Endothelial cell of umbilical vein (primary cell): ENCODE results near the gene ZAR1. TPM values are rescaled to one million over a fixed set of nuclear protein-coding genes. Genes with fewer than 3 reads are reported as not detected.

Source experiments
- BruUV-seq: library from RNA; stranded (reverse); fragments of 400-500 nt; replicated peaks from 2 replicates; lab custom pipeline; 2021; lab: Mats Ljungman, UMichigan
- CTCF ChIA-PET: fragments of 300-600, 350-600 bp; sonication (Branson Sonifier 250); formaldehyde crosslinking; loops from one replicate; lab custom pipeline; 2021; ENCODE audit warnings: antibody characterized with exemption, inconsistent platforms; lab: Charles Lee
- POLR2A ChIA-PET: fragments of 300-600, 350-600 bp; sonication (Branson Sonifier 250); formaldehyde crosslinking; loops from one replicate; lab custom pipeline; 2021; ENCODE audit warnings: antibody characterized with exemption, inconsistent platforms; lab: Charles Lee
- DNase-seq: peaks from one replicate; pipeline ENCODE4 v3.0.0-alpha.2; 2011; ENCODE audit warnings: low read depth, low spot score
- FAIRE-seq: peaks from 2 replicates; lab custom pipeline; 2011; peaks lifted over from hg19 to GRCh38; lab: Jason Lieb, UNC
- H2AFZ ChIP-seq: 2 replicates; pipeline ENCODE4 v1.6.0; 2012; ENCODE audit warnings: low read depth, low read length, control low read depth, inconsistent platforms
- H3K27ac ChIP-seq: 2 replicates; pipeline ENCODE4 v1.5.1; 2011; ENCODE audit warnings: low read depth, mild to moderate bottlenecking, control low read depth, low read length, moderate library complexity; ENCODE audit not compliant: insufficient read depth
- H3K27me3 ChIP-seq, 2 experiments: 2 replicates each; pipeline versions ENCODE4 v1.6.0 to v1.6.1; 2011; ENCODE audit warnings: low read length in 2 of 2, mixed read lengths in 1 of 2; ENCODE audit not compliant: control insufficient read depth in 2 of 2, insufficient read depth in 2 of 2
- H3K36me3 ChIP-seq, 2 experiments: 2 replicates in 1 of 2; 3 replicates in 1 of 2; pipeline ENCODE4 v1.5.1; 2011; ENCODE audit warnings: low read length in 2 of 2, mild to moderate bottlenecking in 1 of 2, moderate library complexity in 1 of 2; ENCODE audit not compliant: control insufficient read depth in 2 of 2, insufficient read depth in 2 of 2; ENCODE audit errors: extremely low read depth in 1 of 2
- H3K4me1 ChIP-seq: 3 replicates; pipeline ENCODE4 v1.5.1; 2011; ENCODE audit warnings: mild to moderate bottlenecking, low read length; ENCODE audit not compliant: control insufficient read depth, insufficient read depth; ENCODE audit errors: extremely low read depth
- H3K4me2 ChIP-seq: 2 replicates; pipeline ENCODE4 v1.6.1; 2011; ENCODE audit warnings: low read length, control low read depth, mixed read lengths; ENCODE audit not compliant: insufficient read depth
- H3K4me3 ChIP-seq, 3 experiments: fragments of 200-600 bp in 1 of 3; sonication (generic), shearing (Covaris generic) in 1 of 3; replicated peaks in 1 of 3; 2 replicates each; pipeline ENCODE4 v1.5.1; 2011 to 2016; ENCODE audit warnings: control low read depth in 3 of 3, low read length in 3 of 3, mild to moderate bottlenecking in 2 of 3, inconsistent platforms in 1 of 3, low read depth in 1 of 3, moderate library complexity in 1 of 3; ENCODE audit not compliant: insufficient read depth in 1 of 3
- H3K79me2 ChIP-seq: 2 replicates; pipeline ENCODE4 v1.6.0; 2012; ENCODE audit warnings: low read length, inconsistent platforms; ENCODE audit not compliant: control insufficient read depth, insufficient read depth
- H3K9ac ChIP-seq: replicated peaks from 2 replicates; pipeline ENCODE3; 2011; ENCODE audit warnings: low read length, control low read depth; ENCODE audit not compliant: insufficient read depth; ENCODE audit errors: extremely low read depth
- H3K9me1 ChIP-seq: replicated peaks from 3 replicates; pipeline ENCODE4 v1.6.0; 2011; ENCODE audit warnings: mild to moderate bottlenecking, low read length; ENCODE audit not compliant: control insufficient read depth, insufficient read depth; ENCODE audit errors: extremely low read depth
- H3K9me3 ChIP-seq: replicated peaks from 2 replicates; pipeline ENCODE4 v1.5.1; 2012; ENCODE audit warnings: low read length, inconsistent platforms; ENCODE audit not compliant: control insufficient read depth, insufficient read depth
- H4K20me1 ChIP-seq: replicated peaks from 2 replicates; pipeline ENCODE3; 2011; ENCODE audit warnings: mild to moderate bottlenecking, low read length; ENCODE audit not compliant: control insufficient read depth, insufficient read depth; ENCODE audit errors: extremely low read depth
- EZH2 ChIP-seq: IDR thresholded peaks from 2 replicates; pipeline ENCODE4 v1.6.1; 2012; ENCODE audit warnings: borderline replicate concordance, low read depth, mild to moderate bottlenecking, moderate library complexity, low read length, inconsistent platforms; ENCODE audit not compliant: severe bottlenecking
- FOS ChIP-seq: IDR thresholded peaks from 2 replicates; pipeline ENCODE4 v1.6.1; 2011; ENCODE audit warnings: mild to moderate bottlenecking, low read length, moderate library complexity, borderline replicate concordance; ENCODE audit not compliant: insufficient read depth
- GATA2 ChIP-seq: IDR thresholded peaks from 2 replicates; pipeline ENCODE4 v1.7.0; 2011; ENCODE audit warnings: low read depth, mild to moderate bottlenecking, moderate library complexity, mixed read lengths, low read length; ENCODE audit not compliant: insufficient read length, insufficient read depth
- JUN ChIP-seq: IDR thresholded peaks from 2 replicates; pipeline ENCODE4 v1.6.1; 2011; ENCODE audit warnings: borderline replicate concordance, low read depth; ENCODE audit not compliant: insufficient read length, insufficient read depth
- MYC ChIP-seq: IDR thresholded peaks from one replicate; pipeline ENCODE4 v1.6.1; 2011; ENCODE audit warnings: mild to moderate bottlenecking, low read depth, low read length
- POLR2A ChIP-seq: IDR thresholded peaks from 2 replicates; pipeline ENCODE4 v1.6.1; 2012; ENCODE audit warnings: low read depth, mild to moderate bottlenecking, control low read depth, low read length
- POLR2AphosphoS5 ChIP-seq: IDR thresholded peaks from 2 replicates; pipeline ENCODE4 v1.6.1; 2012; ENCODE audit warnings: low read depth, mild to moderate bottlenecking, control low read depth, low read length, moderate library complexity; ENCODE audit not compliant: insufficient read depth
- dilution Hi-C: fragments of 300-500 bp; cut with MboI; formaldehyde crosslinking; loops from one replicate; pipeline ENCODE4 v1.15.0; 2019; ENCODE audit warnings: low sequenced_read_pairs; ENCODE audit not compliant: extremely low pct_ligation_motif_present
- intact Hi-C: fragments of 100-400 bp; cut with micrococcal nuclease; formaldehyde crosslinking; loops from one replicate; pipeline ENCODE4 v1.10.0; 2022
- polyA plus RNA-seq, 4 experiments: library from polyadenylated mRNA; depleted of rRNA in 3 of 4; stranded (reverse) in 3 of 4; unstranded in 1 of 4; fragments of >200 nt; gene quantifications; 2 replicates each; pipeline versions ENCODE4 v1.2.1 to v1.2.3, GENCODE V29; 2011 to 2012; ENCODE audit warnings: missing spikeins in 1 of 4
- total RNA-seq: library from RNA; stranded (reverse); gene quantifications from 2 replicates; pipeline ENCODE4 v1.2.3, GENCODE V29; 2021
- TF ChIP-seq, protein P1 (sequence below), 2 donors: IDR thresholded peaks; 1 replicate in 1 of 2; 2 replicates in 1 of 2; pipeline ENCODE4 v1.5.1; 2011; ENCODE audit warnings: low read length in 2 of 2, mild to moderate bottlenecking in 2 of 2, moderate library complexity in 2 of 2, control low read depth in 1 of 2, inconsistent platforms in 1 of 2, low read depth in 1 of 2; ENCODE audit not compliant: insufficient read depth in 1 of 2; ENCODE audit errors: extremely low read depth in 1 of 2
- TF ChIP-seq, protein P2 (sequence below): IDR thresholded peaks from 2 replicates; pipeline ENCODE4 v1.6.1; 2011; ENCODE audit not compliant: insufficient read depth, insufficient read length

Gene ZAR1
- total and polyA plus RNA-seq, 2 donors (not counting 3 experiments of a cell fraction or from before 2014, with no cell fraction given) = not detected

DNA sequence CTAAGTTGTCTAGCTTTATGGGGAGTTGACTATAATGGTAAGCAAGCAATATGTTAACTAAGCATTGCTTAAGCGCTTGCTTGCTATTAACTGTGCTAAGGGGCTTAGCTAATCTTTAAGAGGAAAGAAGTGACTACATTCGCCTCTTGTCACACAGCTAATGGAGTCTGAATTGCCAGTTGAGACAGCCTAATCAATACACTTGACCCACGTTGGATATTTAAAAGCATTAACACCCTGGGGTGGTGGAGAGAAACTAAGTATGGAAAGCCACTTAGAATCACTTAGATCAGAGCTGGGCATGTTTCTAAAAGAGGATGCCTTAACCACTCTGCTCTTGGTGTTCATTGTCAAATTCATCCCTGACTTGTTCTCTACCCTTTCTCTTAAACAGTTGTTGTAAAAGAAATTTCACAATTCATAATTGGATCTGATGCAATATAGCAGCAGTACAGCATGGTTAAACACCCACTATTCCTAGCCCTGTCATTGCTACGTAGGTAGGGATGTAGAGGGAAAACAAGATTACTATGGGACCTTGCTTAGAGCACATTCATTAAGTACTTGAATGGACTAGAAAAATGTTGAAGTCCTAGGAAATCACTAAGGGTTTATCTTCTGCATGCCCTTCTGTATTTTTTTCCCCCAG, 3.5 kb downstream of the ZAR1 start:
- H4K20me1 ChIP-seq = no peaks in the 10 kb centered on the region
- peaks cover 22 to 44% of the 10 kb centered on the region in 2 experiments for H3K27me3 ChIP-seq
- H3K36me3 ChIP-seq = peaks cover under 1 to 3% of the 10 kb centered on the region in 2 experiments
- CTCF ChIA-PET = interaction anchor here (0.9 to 1.4 kb wide), 4 partner anchors 8 to 23 kb away, joined by 3 read pairs; no protein-coding TSS in a partner anchor
- no peaks in the 10 kb centered on the region for H3K9me1 ChIP-seq
- intact Hi-C loops (no loop called here), dilution Hi-C loops (no loop called here)
- peaks cover 4% of the 10 kb centered on the region for H3K4me1 ChIP-seq
- H3K27ac ChIP-seq = no peak overlapping the region
- no peak for FAIRE-seq
- TF ChIP-seq, protein P1, sequence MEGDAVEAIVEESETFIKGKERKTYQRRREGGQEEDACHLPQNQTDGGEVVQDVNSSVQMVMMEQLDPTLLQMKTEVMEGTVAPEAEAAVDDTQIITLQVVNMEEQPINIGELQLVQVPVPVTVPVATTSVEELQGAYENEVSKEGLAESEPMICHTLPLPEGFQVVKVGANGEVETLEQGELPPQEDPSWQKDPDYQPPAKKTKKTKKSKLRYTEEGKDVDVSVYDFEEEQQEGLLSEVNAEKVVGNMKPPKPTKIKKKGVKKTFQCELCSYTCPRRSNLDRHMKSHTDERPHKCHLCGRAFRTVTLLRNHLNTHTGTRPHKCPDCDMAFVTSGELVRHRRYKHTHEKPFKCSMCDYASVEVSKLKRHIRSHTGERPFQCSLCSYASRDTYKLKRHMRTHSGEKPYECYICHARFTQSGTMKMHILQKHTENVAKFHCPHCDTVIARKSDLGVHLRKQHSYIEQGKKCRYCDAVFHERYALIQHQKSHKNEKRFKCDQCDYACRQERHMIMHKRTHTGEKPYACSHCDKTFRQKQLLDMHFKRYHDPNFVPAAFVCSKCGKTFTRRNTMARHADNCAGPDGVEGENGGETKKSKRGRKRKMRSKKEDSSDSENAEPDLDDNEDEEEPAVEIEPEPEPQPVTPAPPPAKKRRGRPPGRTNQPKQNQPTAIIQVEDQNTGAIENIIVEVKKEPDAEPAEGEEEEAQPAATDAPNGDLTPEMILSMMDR (IDR thresholded peaks at IDR 0.05; ENCODE audit: extremely low read depth in 1 of 2, insufficient read depth in 1 of 2, low read depth in 1 of 2, low read length in 2 of 2) = no peak
- TF ChIP-seq, protein P2, sequence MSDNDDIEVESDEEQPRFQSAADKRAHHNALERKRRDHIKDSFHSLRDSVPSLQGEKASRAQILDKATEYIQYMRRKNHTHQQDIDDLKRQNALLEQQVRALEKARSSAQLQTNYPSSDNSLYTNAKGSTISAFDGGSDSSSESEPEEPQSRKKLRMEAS = no peak
- TF ChIP-seq JUN (no peak), GATA2 (no peak), MYC (no peak), EZH2 (no peak), FOS (no peak), POLR2A (no peak), POLR2AphosphoS5 (no peak)
- POLR2A ChIA-PET = no interaction called here
- H3K79me2 ChIP-seq = no peaks in the 10 kb centered on the region
- DNase-seq = no peak
- no peak overlapping the region for H2AFZ ChIP-seq
- no peak overlapping the region for H3K9ac ChIP-seq
- no peak overlapping the region for H3K4me3 ChIP-seq
- BruUV-seq = no TSS peak
- H3K9me3 ChIP-seq = no peaks in the 10 kb centered on the region
- no peak overlapping the region for H3K4me2 ChIP-seq
